Activated CD4-positive, alpha-beta T cell treated with anti-CD3 and anti-CD28 coated beads for 36 hours (primary cell): ENCODE results near the gene CBY3. TPM values are rescaled to one million over a fixed set of nuclear protein-coding genes. Genes with fewer than 3 reads are reported as not detected.
"Not testable (repeated sequence)": the region's sequence is repeated elsewhere in the genome, so short reads cannot be mapped to it uniquely, and the experiment has no call there.

Experiments
- ATAC-seq: fragments of 200-7000 bp; cut with Tn5 transposase; one replicate; pipeline ENCODE4 v1.10.0; 2021; ENCODE audit warnings: mild to moderate bottlenecking, moderate library complexity
- CTCF ChIA-PET: fragments of 350-600 bp; sonication (Branson Sonifier 250); formaldehyde crosslinking; loops from one replicate; lab custom pipeline; 2021; ENCODE audit warnings: antibody characterized with exemption; lab: Charles Lee
- POLR2A ChIA-PET: fragments of 350-600 bp; sonication (Branson Sonifier 250); formaldehyde crosslinking; loops from one replicate; lab custom pipeline; 2021; ENCODE audit warnings: antibody characterized with exemption, inconsistent platforms; lab: Charles Lee
- DNase-seq: peaks from one replicate; pipeline ENCODE4 v3.0.0-alpha.2; 2020
- H3K27ac Mint-ChIP-seq: one replicate; pipeline ENCODE4 v1.8.0; 2021; ENCODE audit warnings: mixed read lengths
- H3K27me3 Mint-ChIP-seq: one replicate; pipeline ENCODE4 v1.8.0; 2021; ENCODE audit warnings: mixed read lengths
- H3K36me3 Mint-ChIP-seq: one replicate; pipeline ENCODE4 v1.8.0; 2021; ENCODE audit warnings: low read depth, mixed read lengths
- H3K4me1 Mint-ChIP-seq: one replicate; pipeline ENCODE4 v1.8.0; 2021; ENCODE audit warnings: mixed read lengths
- H3K4me3 Mint-ChIP-seq: one replicate; pipeline ENCODE4 v1.8.0; 2021; ENCODE audit warnings: mild to moderate bottlenecking, moderate library complexity, mixed read lengths
- H3K9me3 Mint-ChIP-seq: one replicate; pipeline ENCODE4 v1.8.0; 2021; ENCODE audit warnings: low read depth, mixed read lengths
- intact Hi-C, 2 experiments: fragments of 100-400 bp; cut with DNase I in 1 of 2; cut with micrococcal nuclease in 1 of 2; formaldehyde crosslinking; loops; one replicate each; pipeline versions ENCODE4 v1.14.2 to v1.15.1; 2022 to 2024; cut with DNase I, micrococcal nuclease
- total RNA-seq, 2 experiments: library from RNA; stranded (reverse); gene quantifications; one replicate each; pipeline ENCODE4 v1.2.3, GENCODE V29; 2021

The CBY3 gene
- total RNA-seq, 2 experiments from 2014 or later, result 0.40 to 0.71 TPM

DNA sequence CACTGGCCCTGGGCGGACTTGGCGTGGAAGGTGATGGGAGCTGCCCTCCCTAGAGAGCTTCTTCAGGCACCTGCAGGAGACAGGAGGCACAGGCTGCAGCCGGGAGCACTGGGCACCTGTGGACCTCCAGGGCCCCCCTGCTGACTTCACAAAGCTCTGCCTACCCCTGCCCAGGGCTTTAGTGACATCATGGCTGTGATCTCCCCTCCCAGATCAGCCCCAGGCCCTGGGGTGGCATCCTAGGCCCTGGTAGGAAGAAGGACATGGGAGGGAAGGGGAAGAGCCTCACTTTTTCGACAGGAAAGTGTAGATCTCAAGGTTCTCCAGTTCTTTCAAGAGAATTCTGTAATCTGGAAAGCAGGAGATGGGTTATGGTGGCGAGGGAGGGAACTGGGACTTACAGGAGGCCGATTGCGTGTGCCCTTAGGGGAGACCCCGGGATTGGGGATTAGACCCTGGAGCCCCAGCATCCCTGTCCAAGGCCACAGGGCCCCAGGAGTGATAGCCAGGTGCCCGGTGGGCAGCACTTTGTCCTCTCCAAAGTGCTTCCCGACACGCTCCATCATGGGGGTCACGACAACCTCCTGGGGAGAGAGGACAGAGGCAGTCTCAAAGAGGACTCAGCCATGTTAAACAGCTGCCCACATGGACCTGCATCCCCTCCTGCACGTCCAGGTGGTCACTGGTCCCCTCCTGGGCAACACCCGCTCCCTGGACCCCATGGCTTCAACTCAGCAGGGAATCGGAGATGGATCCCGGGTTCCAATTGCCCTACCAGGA, 37.5 kb downstream of the CBY3 start:
- H3K27me3 Mint-ChIP-seq, DNase-seq, ATAC-seq, H3K9me3 Mint-ChIP-seq, H3K4me1 Mint-ChIP-seq, H3K27ac Mint-ChIP-seq, POLR2A ChIA-PET, intact Hi-C loops, H3K4me3 Mint-ChIP-seq, H3K36me3 Mint-ChIP-seq: not testable (repeated sequence)
- CTCF ChIA-PET, result interaction anchor here (0.6 kb wide), 1 partner anchor 38 kb away, joined by 3 read pairs; no protein-coding TSS in a partner anchor

DNA sequence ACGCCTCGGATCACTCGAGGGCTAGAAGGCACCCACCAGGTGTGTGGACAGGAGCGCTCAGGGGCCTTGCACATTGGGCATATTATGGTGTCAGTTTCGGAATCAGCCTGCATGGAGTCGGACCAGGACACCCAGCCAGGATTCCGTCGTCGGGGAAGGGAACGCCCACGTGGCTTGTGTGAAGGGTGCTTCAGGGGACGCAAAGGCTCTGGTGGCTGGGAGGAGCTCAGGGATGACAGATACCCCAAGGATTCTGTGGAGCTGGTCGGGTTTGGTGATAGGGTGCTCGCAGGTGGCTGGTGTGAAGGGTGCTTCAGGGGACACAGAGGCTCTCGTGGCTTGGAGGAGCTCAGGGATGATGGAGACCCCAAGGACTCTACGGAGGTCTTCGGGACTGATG, 38.2 kb downstream of the CBY3 start:
- POLR2A ChIA-PET, DNase-seq, intact Hi-C loops, H3K27ac Mint-ChIP-seq, H3K4me1 Mint-ChIP-seq, H3K36me3 Mint-ChIP-seq, ATAC-seq, H3K27me3 Mint-ChIP-seq, H3K9me3 Mint-ChIP-seq, CTCF ChIA-PET, H3K4me3 Mint-ChIP-seq: not testable (repeated sequence)

GRCh38 chr5:179641745-179642144, 39.1 kb downstream of the CBY3 start:
- POLR2A ChIA-PET, intact Hi-C loops, H3K4me3 Mint-ChIP-seq, H3K27ac Mint-ChIP-seq, DNase-seq, H3K27me3 Mint-ChIP-seq, H3K9me3 Mint-ChIP-seq, H3K36me3 Mint-ChIP-seq, ATAC-seq, H3K4me1 Mint-ChIP-seq, CTCF ChIA-PET: not testable (repeated sequence)

DNA sequence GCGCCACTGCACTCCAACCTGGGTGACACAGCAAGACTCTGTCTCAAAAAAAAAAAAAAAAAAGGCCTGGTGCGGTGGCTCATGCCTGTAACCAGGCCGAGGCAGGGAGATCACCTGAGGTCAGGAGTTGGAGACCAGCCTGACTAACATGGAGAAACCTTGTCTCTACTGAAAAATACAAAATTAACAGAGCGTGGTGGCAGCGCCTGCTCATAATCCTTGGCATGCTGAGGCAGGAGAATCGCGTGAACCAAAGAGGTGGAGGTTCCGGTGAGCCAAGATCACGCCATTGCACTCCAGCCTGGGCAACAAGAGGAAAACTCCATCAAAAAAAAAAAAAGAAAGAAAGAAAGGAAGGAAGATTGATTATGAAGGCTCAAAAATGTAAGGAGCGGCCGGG, 41.5 kb downstream of the CBY3 start:
- H3K27me3 Mint-ChIP-seq, DNase-seq, H3K36me3 Mint-ChIP-seq, ATAC-seq, H3K4me1 Mint-ChIP-seq, H3K4me3 Mint-ChIP-seq, CTCF ChIA-PET, H3K27ac Mint-ChIP-seq, H3K9me3 Mint-ChIP-seq: not testable (repeated sequence)
- POLR2A ChIA-PET, result interaction anchor here (1.3 kb wide), 1 partner anchor 16 kb away, joined by 4 read pairs; the partner anchor contains the start of gene HNRNPH1
- intact Hi-C loops, result loop anchor here in 1 of 2 experiments (2.0 kb wide), 1 partner anchor 20 kb away; no protein-coding TSS in a partner anchor

- CTCF ChIA-PET, H3K36me3 Mint-ChIP-seq, H3K4me3 Mint-ChIP-seq, H3K27me3 Mint-ChIP-seq, H3K9me3 Mint-ChIP-seq, POLR2A ChIA-PET, H3K27ac Mint-ChIP-seq, intact Hi-C loops, H3K4me1 Mint-ChIP-seq: not testable (repeated sequence)
- ATAC-seq, result peak; percentile 94
- DNase-seq, result peak; percentile 41
Measured at GRCh38 chr5:179634370-179635172, 46.3 kb downstream of the CBY3 start.

DNA sequence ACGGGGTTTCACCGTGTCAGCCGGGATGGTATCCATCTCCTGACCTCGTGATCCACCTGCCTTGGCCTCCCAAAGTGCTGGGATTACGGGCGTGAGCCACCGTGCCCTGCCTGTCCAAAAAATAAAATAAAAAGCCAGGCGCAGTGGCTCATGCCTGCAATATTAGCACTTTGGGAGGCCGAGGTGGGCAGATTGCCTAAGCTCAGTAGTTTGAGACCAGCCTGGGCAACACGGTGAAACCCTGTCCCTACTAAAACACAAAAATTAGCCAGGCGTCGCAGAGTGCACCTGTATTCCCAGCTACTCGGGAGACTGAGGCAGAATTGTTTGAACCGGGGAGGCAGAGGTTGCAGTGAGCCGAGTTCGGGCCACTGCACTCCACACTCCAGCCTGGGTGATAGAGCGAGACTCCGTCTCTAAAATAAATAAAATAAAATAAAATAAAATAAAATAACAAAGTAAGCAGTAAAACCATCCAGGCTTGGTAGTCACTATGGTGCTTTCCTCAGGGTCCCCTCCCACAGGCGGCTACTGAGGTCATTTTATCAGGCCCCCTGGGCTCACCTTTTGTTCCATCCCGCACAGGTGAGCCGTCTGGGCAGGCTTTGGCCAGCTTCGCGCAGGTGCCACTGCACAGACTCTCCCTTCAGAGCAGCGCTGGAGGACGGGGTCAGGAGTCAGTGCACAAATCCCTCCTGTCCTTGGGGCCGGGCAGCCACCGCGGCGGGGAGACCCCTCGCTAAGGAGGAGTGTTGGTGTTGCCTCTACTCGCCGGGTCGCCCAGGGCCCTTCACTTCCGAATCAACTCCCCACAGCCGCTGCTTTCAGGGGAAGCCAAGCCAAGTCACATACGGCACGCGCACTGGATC, 47.1 kb downstream of the CBY3 start:
- H3K9me3 Mint-ChIP-seq, ATAC-seq, DNase-seq, H3K4me1 Mint-ChIP-seq, H3K36me3 Mint-ChIP-seq, intact Hi-C loops, H3K27me3 Mint-ChIP-seq, H3K27ac Mint-ChIP-seq: not testable (repeated sequence)
- CTCF ChIA-PET, result interaction anchor here (0.6 kb wide), 2 partner anchors 11 to 84 kb away, joined by 3 read pairs; no protein-coding TSS in a partner anchor
- H3K4me3 Mint-ChIP-seq, result peak overlapping the region; percentile 53
- POLR2A ChIA-PET, result interaction anchor here (0.6 to 1.3 kb wide), 2 partner anchors 10 to 25 kb away, joined by 3 to 5 read pairs; partner anchors contain the start of gene HNRNPH1

Other genes starting within 250 kb of the CBY3 start
- gene RUFY1, start 130.5 kb downstream of the CBY3 start, total RNA-seq, result 10 to 100 TPM; 29.6 to 33.8 TPM
- gene HNRNPH1, start 57.4 kb downstream of the CBY3 start, total RNA-seq, result 100 to 1,000 TPM; 634 to 659 TPM
- 100 to 1,000 TPM; 472 to 554 TPM for gene CANX, start 17.9 kb upstream of the CBY3 start, total RNA-seq
- 10 to 100 TPM; 25.4 to 32.6 TPM for gene MAML1, start 51.8 kb upstream of the CBY3 start, total RNA-seq
- under 1 TPM; 0.39 to 0.42 TPM for gene LTC4S, start 113.0 kb upstream of the CBY3 start, total RNA-seq
- 10 to 100 TPM; 52.4 to 62.8 TPM for gene MGAT4B, start 125.8 kb upstream of the CBY3 start, total RNA-seq
- 10 to 100 TPM; 70.6 to 87.6 TPM for gene SQSTM1, start 139.9 kb upstream of the CBY3 start, total RNA-seq
- 10 to 100 TPM; 19.4 to 19.7 TPM for gene MRNIP, start 177.8 kb upstream of the CBY3 start, total RNA-seq
- 100 to 1,000 TPM; 103 to 121 TPM for gene TBC1D9B, start 226.9 kb upstream of the CBY3 start, total RNA-seq